Activated naive CD8-positive, alpha-beta T cell treated with anti-CD3 and anti-CD28 coated beads for 36 hours (primary cell): ENCODE data around the gene HNRNPD. TPM values are rescaled to one million over a fixed set of nuclear protein-coding genes. Genes with fewer than 3 reads are reported as not detected.
A peak's percentile ranks its signal among the peaks of the same experiment; 100 is the strongest.
"Not testable (repeated sequence)": the region's sequence is repeated elsewhere in the genome, so short reads cannot be mapped to it uniquely, and the experiment has no call there.

Experiments
- DNase-seq: peaks from one replicate; pipeline ENCODE4 v3.0.0; 2021
- H3K27ac Mint-ChIP-seq: one replicate; pipeline ENCODE4 v1.8.0; 2022; ENCODE audit warnings: mild to moderate bottlenecking, moderate library complexity, mixed read lengths
- H3K27me3 Mint-ChIP-seq: one replicate; pipeline ENCODE4 v1.8.0; 2022; ENCODE audit warnings: mild to moderate bottlenecking, mixed read lengths
- H3K36me3 Mint-ChIP-seq: one replicate; pipeline ENCODE4 v1.8.0; 2021; ENCODE audit warnings: mild to moderate bottlenecking, mixed read lengths
- H3K4me1 Mint-ChIP-seq: one replicate; pipeline ENCODE4 v1.8.0; 2021; ENCODE audit warnings: mixed read lengths
- H3K4me3 Mint-ChIP-seq: one replicate; pipeline ENCODE4 v1.8.0; 2022; ENCODE audit warnings: mild to moderate bottlenecking, moderate library complexity, mixed read lengths
- H3K9me3 Mint-ChIP-seq: one replicate; pipeline ENCODE4 v1.8.0; 2022; ENCODE audit warnings: mixed read lengths
- total RNA-seq, 2 experiments: library from RNA; stranded (reverse); gene quantifications; one replicate each; pipeline ENCODE4 v1.2.3, GENCODE V29; 2021

HNRNPD gene
- total RNA-seq, 2 experiments from 2014 or later, result 495 to 535 TPM

- Mint-ChIP-seq H3K9me3 (peaks cover under 1% of the 10 kb centered on the region), H3K27me3 (no peaks in the 10 kb centered on the region), H3K4me3 (no peak overlapping the region), H3K36me3 (peaks cover 15% of the 10 kb centered on the region), H3K4me1 (peaks cover 9% of the 10 kb centered on the region), H3K27ac (no peak overlapping the region)
- no peak for DNase-seq
Observed at GRCh38 chr4:82382751-82383150, 9.0 kb upstream of the HNRNPD start.

GRCh38 chr4:82381661-82382296 is 8.0 kb upstream of the HNRNPD start:
- H3K36me3 Mint-ChIP-seq, result peaks cover 21% of the 10 kb centered on the region

GRCh38 chr4:82381235-82381634 is 7.4 kb upstream of the HNRNPD start:
- peaks cover 4% of the 10 kb centered on the region for H3K9me3 Mint-ChIP-seq

More at GRCh38 chr4:82381661-82382296, 8.0 kb upstream of the HNRNPD start:
- peaks cover 2% of the 10 kb centered on the region for H3K9me3 Mint-ChIP-seq
- H3K4me1 Mint-ChIP-seq, result peaks cover 10% of the 10 kb centered on the region
- no peak for DNase-seq
- no peaks in the 10 kb centered on the region for H3K27me3 Mint-ChIP-seq
- no peak overlapping the region for H3K27ac Mint-ChIP-seq
- H3K4me3 Mint-ChIP-seq, result no peak overlapping the region

GRCh38 chr4:82380831-82381230 is 7.0 kb upstream of the HNRNPD start:
- no peaks in the 10 kb centered on the region for H3K27me3 Mint-ChIP-seq
- H3K27ac Mint-ChIP-seq, result no peak overlapping the region
- peaks cover 18% of the 10 kb centered on the region for H3K4me1 Mint-ChIP-seq
- peaks cover 4% of the 10 kb centered on the region for H3K9me3 Mint-ChIP-seq
- no peak overlapping the region for H3K4me3 Mint-ChIP-seq
- peaks cover 30% of the 10 kb centered on the region for H3K36me3 Mint-ChIP-seq
- DNase-seq, result no peak

More at GRCh38 chr4:82381235-82381634, 7.4 kb upstream of the HNRNPD start:
- no peak for DNase-seq
- peaks cover 14% of the 10 kb centered on the region for H3K4me1 Mint-ChIP-seq
- H3K27ac Mint-ChIP-seq, result no peak overlapping the region
- peaks cover 26% of the 10 kb centered on the region for H3K36me3 Mint-ChIP-seq
- H3K27me3 Mint-ChIP-seq, result no peaks in the 10 kb centered on the region
- H3K4me3 Mint-ChIP-seq, result no peak overlapping the region

- no peaks in the 10 kb centered on the region for H3K27me3 Mint-ChIP-seq
- DNase-seq, result no peak
- H3K27ac Mint-ChIP-seq, result no peak overlapping the region
- peaks cover 21% of the 10 kb centered on the region for H3K4me1 Mint-ChIP-seq
- no peak overlapping the region for H3K4me3 Mint-ChIP-seq
- peaks cover 4% of the 10 kb centered on the region for H3K9me3 Mint-ChIP-seq
- H3K36me3 Mint-ChIP-seq, result peaks cover 33% of the 10 kb centered on the region
Observed at GRCh38 chr4:82380344-82380743, 6.6 kb upstream of the HNRNPD start.

- Mint-ChIP-seq H3K9me3 (peaks cover 4% of the 10 kb centered on the region), H3K27ac (no peak overlapping the region), H3K27me3 (peaks cover 11% of the 10 kb centered on the region), H3K4me1 (peaks cover 16% of the 10 kb centered on the region), H3K36me3 (peaks cover 58% of the 10 kb centered on the region), H3K4me3 (peak overlapping the region; percentile 97)
- no peak for DNase-seq
Observed at GRCh38 chr4:82376109-82376508, 2.3 kb upstream of the HNRNPD start.

GRCh38 chr4:82373486-82373815 is 340 bp downstream of the HNRNPD start:
- peaks cover 11% of the 10 kb centered on the region for H3K27me3 Mint-ChIP-seq
- H3K4me1 Mint-ChIP-seq, result peaks cover 42% of the 10 kb centered on the region
- peak overlapping the region; percentile 97 for H3K4me3 Mint-ChIP-seq
- no peak for DNase-seq
- H3K9me3 Mint-ChIP-seq, result peaks cover 4% of the 10 kb centered on the region
- peaks cover 72% of the 10 kb centered on the region for H3K36me3 Mint-ChIP-seq
- H3K27ac Mint-ChIP-seq, result peak overlapping the region; percentile 98

- H3K27ac Mint-ChIP-seq, result peak overlapping the region; percentile 98
Observed at GRCh38 chr4:82372517-82373485, 990 bp downstream of the HNRNPD start.

GRCh38 chr4:82371497-82371896 is 2.3 kb downstream of the HNRNPD start:
- no peak for DNase-seq
- Mint-ChIP-seq H3K36me3 (peaks cover 79% of the 10 kb centered on the region), H3K27ac (peak overlapping the region; percentile 98), H3K27me3 (peaks cover 11% of the 10 kb centered on the region), H3K4me1 (peaks cover 52% of the 10 kb centered on the region), H3K9me3 (peaks cover 1% of the 10 kb centered on the region), H3K4me3 (peak overlapping the region; percentile 97)

More at GRCh38 chr4:82372517-82373485, 990 bp downstream of the HNRNPD start:
- H3K27me3 Mint-ChIP-seq, result peaks cover 11% of the 10 kb centered on the region
- peaks cover 4% of the 10 kb centered on the region for H3K9me3 Mint-ChIP-seq
- DNase-seq, result peak; percentile 82
- peak overlapping the region; percentile 97 for H3K4me3 Mint-ChIP-seq
- H3K4me1 Mint-ChIP-seq, result peaks cover 44% of the 10 kb centered on the region
- peaks cover 76% of the 10 kb centered on the region for H3K36me3 Mint-ChIP-seq

- peak overlapping the region; percentile 27 for H3K4me3 Mint-ChIP-seq
- peaks cover 74% of the 10 kb centered on the region for H3K36me3 Mint-ChIP-seq
- H3K27me3 Mint-ChIP-seq, result no peaks in the 10 kb centered on the region
- H3K4me1 Mint-ChIP-seq, result peaks cover 74% of the 10 kb centered on the region
- peak overlapping the region; percentile 11 for H3K27ac Mint-ChIP-seq
- H3K9me3 Mint-ChIP-seq, result no peaks in the 10 kb centered on the region
- DNase-seq, result no peak
Observed at GRCh38 chr4:82367438-82368097, 6.2 kb downstream of the HNRNPD start.

- peaks cover 65% of the 10 kb centered on the region for H3K36me3 Mint-ChIP-seq
- peaks cover 83% of the 10 kb centered on the region for H3K4me1 Mint-ChIP-seq
- DNase-seq, H3K27me3 Mint-ChIP-seq, H3K9me3 Mint-ChIP-seq: not testable (repeated sequence)
- H3K4me3 Mint-ChIP-seq, result peak overlapping the region; percentile 61
- H3K27ac Mint-ChIP-seq, result peak overlapping the region; percentile 45
Observed at GRCh38 chr4:82366431-82366830, 7.4 kb downstream of the HNRNPD start.

GRCh38 chr4:82363896-82364487 is 9.8 kb downstream of the HNRNPD start:
- no peak for DNase-seq
- Mint-ChIP-seq H3K27me3 (no peaks in the 10 kb centered on the region), H3K9me3 (no peaks in the 10 kb centered on the region), H3K4me3 (peak overlapping the region; percentile 47), H3K36me3 (peaks cover 55% of the 10 kb centered on the region), H3K4me1 (peaks cover 79% of the 10 kb centered on the region), H3K27ac (peak overlapping the region; percentile 80)

- Mint-ChIP-seq H3K36me3 (peaks cover 54% of the 10 kb centered on the region), H3K27me3 (no peaks in the 10 kb centered on the region), H3K27ac (peak overlapping the region; percentile 76), H3K9me3 (no peaks in the 10 kb centered on the region), H3K4me3 (peak overlapping the region; percentile 58), H3K4me1 (peaks cover 78% of the 10 kb centered on the region)
- DNase-seq, result peak; percentile 16
Observed at GRCh38 chr4:82362565-82362964, 11.2 kb downstream of the HNRNPD start.

- Mint-ChIP-seq H3K9me3 (no peaks in the 10 kb centered on the region), H3K36me3 (peaks cover 47% of the 10 kb centered on the region), H3K4me1 (peaks cover 75% of the 10 kb centered on the region), H3K4me3 (peak overlapping the region; percentile 47), H3K27me3 (no peaks in the 10 kb centered on the region), H3K27ac (peak overlapping the region; percentile 66)
- DNase-seq, result no peak
Observed at GRCh38 chr4:82360298-82361177, 13.3 kb downstream of the HNRNPD start.
